ENCODE measurements around the gene RSPH10B2. TPM values are rescaled to one million over a fixed set of nuclear protein-coding genes. Genes with fewer than 3 reads are reported as not detected.

The RSPH10B2 gene
- total and polyA plus RNA-seq, 2 of the 13 experiments (the other 11 are each of a cell fraction or from before 2014, with no cell fraction given): 0.31 TPM; not detected in 1

- peak; percentile 23; the same call in 1 of the 2 replicates for TF ChIP-seq ZNF609 (CRISPR knock-in tag; IDR thresholded peaks at IDR 0.05; ENCODE audit: borderline replicate concordance)
- no peak for TF ChIP-seq ZNF792 (CRISPR knock-in tag; IDR thresholded peaks at IDR 0.05)
- peak; percentile 89 for TF ChIP-seq MED8 (CRISPR knock-in tag; IDR thresholded peaks at IDR 0.05; ENCODE audit: insufficient replicate concordance)
- TF ChIP-seq ZBTB10 (CRISPR knock-in tag; IDR thresholded peaks at IDR 0.05; ENCODE audit: borderline replicate concordance): peak; percentile 89; the same call in 1 of the 2 replicates
- peak; percentile 73 for TF ChIP-seq POGK (CRISPR knock-in tag; conservative IDR thresholded peaks at IDR 0.05)
- no peak for TF ChIP-seq ZNF260 (CRISPR knock-in tag; IDR thresholded peaks at IDR 0.05; ENCODE audit: borderline replicate concordance, low read depth)
- TF ChIP-seq ZBTB39 (CRISPR knock-in tag; IDR thresholded peaks at IDR 0.05): peak; percentile 60; the same call in 1 of the 2 replicates
- TF ChIP-seq ELF4 (CRISPR knock-in tag; IDR thresholded peaks at IDR 0.05; ENCODE audit: borderline replicate concordance): no peak
- TF ChIP-seq ZNF839 (CRISPR knock-in tag; IDR thresholded peaks at IDR 0.05; ENCODE audit: borderline replicate concordance): no peak; the same call in 1 of the 2 replicates
- no peak for TF ChIP-seq ADNP (CRISPR knock-in tag; IDR thresholded peaks at IDR 0.05)
- no peak for TF ChIP-seq MIER2 (CRISPR knock-in tag; IDR thresholded peaks at IDR 0.05)
- no peak for TF ChIP-seq ZNF713 (CRISPR knock-in tag; IDR thresholded peaks at IDR 0.05)
- no peak for TF ChIP-seq RORA (CRISPR knock-in tag; IDR thresholded peaks at IDR 0.05)
Measured at GRCh38 chr7:6729492-6730342, 24.2 kb upstream of the RSPH10B2 start (continued).

Measured in HepG2 (cell line).